ENCODE data around the gene RELN. TPM values are rescaled to one million over a fixed set of nuclear protein-coding genes. Genes with fewer than 3 reads are reported as not detected.
"Not testable (repeated sequence)": the region's sequence is repeated elsewhere in the genome, so short reads cannot be mapped to it uniquely, and the experiment has no call there.

Gene RELN
- total RNA-seq, 1 donor from 2014 or later: not detected

GRCh38 chr7:103922407-103922806 lies 67.1 kb downstream of the RELN start:
- no peak for DNase-seq (ENCODE audit: low spot score)
- intact Hi-C loops (cut with micrococcal nuclease): no loop called here
- H3K4me3 Mint-ChIP-seq: no peak overlapping the region
- peaks cover 2% of the 10 kb centered on the region for H3K27me3 Mint-ChIP-seq (ENCODE audit: insufficient read depth)
- H3K4me1 Mint-ChIP-seq (ENCODE audit: low read depth): no peaks in the 10 kb centered on the region
- no peak overlapping the region for H3K27ac Mint-ChIP-seq
- H3K36me3 Mint-ChIP-seq (ENCODE audit: low read depth): no peaks in the 10 kb centered on the region
- no peaks in the 10 kb centered on the region for H3K9me3 Mint-ChIP-seq

DNA sequence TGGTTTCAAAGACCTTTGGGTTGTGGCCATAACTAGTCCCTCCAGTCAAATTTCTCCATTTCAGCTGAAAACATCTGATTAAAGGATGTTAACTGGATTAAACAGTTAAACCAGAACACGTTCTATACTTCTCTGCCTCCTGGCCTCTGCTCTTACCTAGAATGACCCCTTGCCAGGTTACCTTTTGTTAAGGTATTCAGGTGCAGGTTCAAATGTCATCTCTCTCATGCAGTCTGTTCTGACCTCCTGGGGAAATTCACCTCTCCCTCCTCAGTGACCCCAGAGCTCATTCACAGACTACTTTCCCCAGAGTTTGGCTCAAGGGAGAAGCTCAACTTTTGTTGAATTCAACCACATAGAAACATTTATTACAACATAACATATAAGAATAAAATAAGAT lies 67.8 kb downstream of the RELN start:
- H3K4me1 Mint-ChIP-seq (ENCODE audit: low read depth): no peaks in the 10 kb centered on the region
- no peak overlapping the region for H3K4me3 Mint-ChIP-seq
- intact Hi-C loops (cut with micrococcal nuclease): no loop called here
- H3K27ac Mint-ChIP-seq: no peak overlapping the region
- peaks cover 2% of the 10 kb centered on the region for H3K27me3 Mint-ChIP-seq (ENCODE audit: insufficient read depth)
- no peaks in the 10 kb centered on the region for H3K36me3 Mint-ChIP-seq (ENCODE audit: low read depth)
- no peaks in the 10 kb centered on the region for H3K9me3 Mint-ChIP-seq
- no peak for DNase-seq (ENCODE audit: low spot score)

GRCh38 chr7:103919272-103919868 lies 70.1 kb downstream of the RELN start:
- Mint-ChIP-seq H3K27me3 (ENCODE audit: insufficient read depth) (peaks cover 2% of the 10 kb centered on the region), H3K4me3 (no peak overlapping the region), H3K4me1 (ENCODE audit: low read depth) (no peaks in the 10 kb centered on the region), H3K36me3 (ENCODE audit: low read depth) (no peaks in the 10 kb centered on the region), H3K27ac (no peak overlapping the region), H3K9me3 (no peaks in the 10 kb centered on the region)
- no peak for DNase-seq (ENCODE audit: low spot score)
- intact Hi-C loops (cut with micrococcal nuclease): no loop called here

GRCh38 chr7:103918631-103919271 lies 70.7 kb downstream of the RELN start:
- no peaks in the 10 kb centered on the region for H3K36me3 Mint-ChIP-seq (ENCODE audit: low read depth)
- H3K9me3 Mint-ChIP-seq: no peaks in the 10 kb centered on the region
- intact Hi-C loops (cut with micrococcal nuclease): no loop called here
- no peaks in the 10 kb centered on the region for H3K4me1 Mint-ChIP-seq (ENCODE audit: low read depth)
- no peak overlapping the region for H3K4me3 Mint-ChIP-seq
- DNase-seq (ENCODE audit: low spot score): no peak
- peaks cover 2% of the 10 kb centered on the region for H3K27me3 Mint-ChIP-seq (ENCODE audit: insufficient read depth)
- no peak overlapping the region for H3K27ac Mint-ChIP-seq

DNA sequence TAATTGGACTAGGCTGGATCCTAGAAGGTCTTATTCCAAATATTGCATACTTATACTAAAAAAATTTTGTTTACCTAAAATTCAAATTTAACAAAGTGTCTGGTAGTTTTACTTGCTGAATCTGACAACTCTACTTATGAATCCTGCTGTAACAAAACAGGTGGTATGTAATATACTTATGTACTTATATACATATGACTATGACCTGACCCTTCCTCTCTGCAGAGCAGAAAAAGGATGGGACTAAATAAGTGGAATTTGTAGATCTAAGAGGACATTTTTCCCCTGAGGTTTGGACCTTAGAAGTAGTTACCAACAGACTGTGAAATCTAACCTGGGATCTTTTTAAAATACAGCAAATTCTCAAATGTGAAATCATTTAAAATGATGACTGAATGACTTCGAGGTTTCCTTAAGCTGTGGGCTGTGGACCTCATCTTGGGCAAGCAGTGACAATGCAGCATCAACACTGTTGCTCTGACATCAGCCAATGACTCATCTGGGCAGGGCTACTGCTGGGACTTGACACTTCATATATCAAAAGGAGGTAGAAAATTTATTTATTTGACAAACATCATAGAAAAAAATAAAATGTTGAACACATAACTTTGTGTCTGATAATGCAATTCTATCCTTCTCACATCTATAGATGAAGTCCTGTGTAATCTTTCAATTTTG lies 73.6 kb downstream of the RELN start:
- Mint-ChIP-seq H3K9me3 (no peaks in the 10 kb centered on the region), H3K4me1 (ENCODE audit: low read depth) (no peaks in the 10 kb centered on the region), H3K36me3 (ENCODE audit: low read depth) (no peaks in the 10 kb centered on the region), H3K27me3 (ENCODE audit: insufficient read depth) (peaks cover 2% of the 10 kb centered on the region), H3K4me3 (no peak overlapping the region), H3K27ac (no peak overlapping the region)
- no peak for DNase-seq (ENCODE audit: low spot score)
- intact Hi-C loops (cut with micrococcal nuclease): no loop called here

GRCh38 chr7:103914147-103914899 lies 75.1 kb downstream of the RELN start:
- Mint-ChIP-seq H3K4me1 (ENCODE audit: low read depth) (no peaks in the 10 kb centered on the region), H3K9me3 (no peaks in the 10 kb centered on the region), H3K27me3 (ENCODE audit: insufficient read depth) (peaks cover under 1% of the 10 kb centered on the region), H3K36me3 (ENCODE audit: low read depth) (no peaks in the 10 kb centered on the region), H3K4me3 (no peak overlapping the region), H3K27ac (no peak overlapping the region)
- no peak for DNase-seq (ENCODE audit: low spot score)
- intact Hi-C loops (cut with micrococcal nuclease): no loop called here

DNA sequence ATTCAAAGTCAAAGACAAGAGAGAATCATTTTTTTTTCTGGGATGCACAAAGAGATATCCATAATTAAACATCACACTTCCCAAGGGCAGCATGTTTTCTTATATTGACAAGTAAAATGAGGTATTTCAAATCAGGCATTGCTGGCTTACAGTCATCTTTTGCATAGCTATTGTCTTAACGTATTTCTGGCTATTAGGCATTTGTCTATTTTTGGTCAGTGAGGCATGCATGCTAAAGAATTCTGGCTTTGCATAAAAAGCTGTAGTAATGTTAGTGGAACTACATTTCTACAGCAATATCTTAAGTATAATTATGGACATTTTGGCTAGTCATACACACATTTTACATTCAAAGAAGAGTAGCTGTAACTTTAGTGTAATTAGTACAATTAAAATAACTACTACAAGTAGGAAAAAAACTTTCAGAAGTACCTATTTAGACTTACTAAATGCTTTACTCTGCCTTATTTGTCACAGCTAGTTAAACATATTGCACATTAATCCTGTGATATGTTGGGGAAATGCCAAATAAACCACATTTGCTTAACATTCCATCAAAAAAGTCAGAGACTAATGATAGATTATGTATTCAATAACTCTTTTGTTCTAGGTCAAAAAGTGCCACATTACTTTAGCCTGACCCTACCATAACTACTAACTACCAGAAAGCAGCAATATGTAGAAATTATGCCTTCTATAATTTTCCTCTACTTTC lies 76.4 kb downstream of the RELN start:
- intact Hi-C loops (cut with micrococcal nuclease): no loop called here
- Mint-ChIP-seq H3K36me3 (ENCODE audit: low read depth) (no peaks in the 10 kb centered on the region), H3K27ac (no peak overlapping the region), H3K4me3 (no peak overlapping the region), H3K4me1 (ENCODE audit: low read depth) (no peaks in the 10 kb centered on the region), H3K27me3 (ENCODE audit: insufficient read depth) (peaks cover under 1% of the 10 kb centered on the region), H3K9me3 (no peaks in the 10 kb centered on the region)
- DNase-seq (ENCODE audit: low spot score): no peak

DNA sequence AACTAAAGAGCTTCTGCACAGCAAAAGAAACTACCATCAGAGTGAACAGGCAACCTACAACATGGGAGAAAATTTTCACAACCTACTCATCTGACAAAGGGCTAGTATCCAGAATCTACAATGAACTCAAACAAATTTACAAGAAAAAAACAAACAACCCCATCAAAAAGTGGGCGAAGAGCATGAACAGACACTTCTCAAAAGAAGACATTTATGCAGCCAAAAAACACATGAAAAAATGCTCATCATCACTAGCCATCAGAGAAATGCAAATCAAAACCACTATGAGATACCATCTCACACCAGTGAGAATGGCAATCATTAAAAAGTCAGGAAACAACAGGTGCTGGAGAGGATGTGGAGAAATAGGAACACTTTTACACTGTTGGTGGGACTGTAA lies 78.4 kb downstream of the RELN start:
- H3K27ac Mint-ChIP-seq; H3K36me3 Mint-ChIP-seq (ENCODE audit: low read depth); intact Hi-C loops (cut with micrococcal nuclease); H3K4me1 Mint-ChIP-seq (ENCODE audit: low read depth); H3K4me3 Mint-ChIP-seq; H3K27me3 Mint-ChIP-seq (ENCODE audit: insufficient read depth); H3K9me3 Mint-ChIP-seq; DNase-seq (ENCODE audit: low spot score): not testable (repeated sequence)

- H3K9me3 Mint-ChIP-seq: no peaks in the 10 kb centered on the region
These were observed 83.5 kb downstream of the RELN start for GRCh38 chr7:103905997-103906396.

GRCh38 chr7:103902917-103903316 lies 86.5 kb downstream of the RELN start:
- intact Hi-C loops (cut with micrococcal nuclease): no loop called here
- no peaks in the 10 kb centered on the region for H3K4me1 Mint-ChIP-seq (ENCODE audit: low read depth)
- peaks cover 7% of the 10 kb centered on the region for H3K27me3 Mint-ChIP-seq (ENCODE audit: insufficient read depth)
- no peak overlapping the region for H3K4me3 Mint-ChIP-seq
- no peaks in the 10 kb centered on the region for H3K9me3 Mint-ChIP-seq
- H3K36me3 Mint-ChIP-seq (ENCODE audit: low read depth): no peaks in the 10 kb centered on the region
- H3K27ac Mint-ChIP-seq: no peak overlapping the region
- DNase-seq (ENCODE audit: low spot score): no peak

More at GRCh38 chr7:103905997-103906396, 83.5 kb downstream of the RELN start:
- Mint-ChIP-seq H3K4me1 (ENCODE audit: low read depth) (no peaks in the 10 kb centered on the region), H3K27me3 (ENCODE audit: insufficient read depth) (peaks cover 7% of the 10 kb centered on the region), H3K36me3 (ENCODE audit: low read depth) (no peaks in the 10 kb centered on the region), H3K27ac (no peak overlapping the region), H3K4me3 (no peak overlapping the region)
- DNase-seq (ENCODE audit: low spot score): no peak
- intact Hi-C loops (cut with micrococcal nuclease): no loop called here

- DNase-seq (ENCODE audit: low spot score); H3K4me1 Mint-ChIP-seq (ENCODE audit: low read depth); intact Hi-C loops (cut with micrococcal nuclease); H3K27ac Mint-ChIP-seq; H3K9me3 Mint-ChIP-seq; H3K27me3 Mint-ChIP-seq (ENCODE audit: insufficient read depth); H3K36me3 Mint-ChIP-seq (ENCODE audit: low read depth); H3K4me3 Mint-ChIP-seq: not testable (repeated sequence)
These were observed 92.6 kb downstream of the RELN start for GRCh38 chr7:103896826-103897225.

GRCh38 chr7:103894656-103895596 lies 94.5 kb downstream of the RELN start:
- no peak for DNase-seq (ENCODE audit: low spot score)
- Mint-ChIP-seq H3K4me3 (no peak overlapping the region), H3K36me3 (ENCODE audit: low read depth) (no peaks in the 10 kb centered on the region), H3K4me1 (ENCODE audit: low read depth) (no peaks in the 10 kb centered on the region), H3K9me3 (peaks cover 3% of the 10 kb centered on the region), H3K27ac (no peak overlapping the region), H3K27me3 (ENCODE audit: insufficient read depth) (no peaks in the 10 kb centered on the region)
- intact Hi-C loops (cut with micrococcal nuclease): no loop called here
